Hindlimb muscle (tissue), 1 donor: Measurements from ENCODE around the gene ARL4D. TPM values are rescaled to one million over a fixed set of nuclear protein-coding genes. Genes with fewer than 3 reads are reported as not detected.
"Not testable (repeated sequence)": the region's sequence is repeated elsewhere in the genome, so short reads cannot be mapped to it uniquely, and the experiment has no call there.

Experiments
- DNase-seq: peaks from one replicate; pipeline ENCODE4 v3.0.0-alpha.2; 2013
- polyA plus RNA-seq: library from polyadenylated mRNA; unstranded; fragments of 120-200 nt; gene quantifications from one replicate; pipeline ENCODE4 v1.2.1, GENCODE V29; 2013; ENCODE audit not compliant: insufficient read length

The ARL4D gene
- polyA plus RNA-seq, 1 donor: 10.7 TPM

GRCh38 chr17:43371227-43371821 is 27.5 kb upstream of the ARL4D start:
- no peak for DNase-seq

DNA sequence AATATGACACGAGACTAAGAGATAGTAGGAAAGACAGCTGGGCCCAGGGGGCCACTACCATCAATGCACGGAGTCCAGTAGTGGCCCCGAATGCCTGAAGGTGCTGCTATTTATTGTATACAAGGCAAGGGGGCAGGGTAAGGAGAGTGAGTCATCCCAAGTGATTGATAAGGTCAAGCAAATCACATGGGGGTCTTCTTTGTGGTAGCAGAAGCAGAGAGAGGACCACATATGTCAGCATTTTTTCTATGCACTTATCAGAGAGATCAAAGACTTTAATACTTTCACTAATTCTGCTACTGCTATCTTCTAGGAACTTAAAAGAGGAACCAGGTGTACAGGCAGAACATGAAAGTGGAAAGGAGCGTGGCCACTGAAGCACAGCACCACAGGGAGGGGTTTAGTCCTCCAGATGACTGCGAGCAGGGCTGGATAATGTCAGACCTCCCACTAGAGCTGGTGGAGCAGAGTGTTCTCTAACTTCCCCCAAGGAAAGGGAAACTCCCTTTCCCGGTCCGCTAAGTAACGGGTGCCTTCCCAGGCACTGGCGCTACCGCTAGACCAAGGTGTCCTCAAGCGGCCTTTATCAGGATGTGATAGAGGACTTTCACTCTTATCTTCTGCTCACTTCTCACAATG is 26.4 kb upstream of the ARL4D start:
- DNase-seq: no peak

DNA sequence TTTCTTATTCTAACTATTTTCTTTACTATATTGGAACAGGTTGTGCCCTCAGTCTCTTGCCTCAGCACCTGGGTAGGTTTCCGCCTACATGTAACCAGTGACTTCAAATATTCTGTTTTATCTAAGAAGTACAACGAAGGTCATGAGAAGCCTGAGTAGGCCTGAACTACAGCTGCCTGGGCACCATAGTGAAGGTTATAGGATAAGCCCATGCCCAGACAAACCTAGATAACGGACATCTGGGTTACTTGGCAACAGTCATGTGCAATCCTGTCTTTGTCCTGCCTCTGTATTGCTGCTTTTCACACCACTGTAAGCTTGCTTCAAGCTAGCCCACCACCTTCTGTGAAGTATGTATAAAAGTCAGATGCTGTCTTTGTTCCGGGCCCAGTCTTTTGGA is 25.4 kb upstream of the ARL4D start:
- DNase-seq: no peak

DNA sequence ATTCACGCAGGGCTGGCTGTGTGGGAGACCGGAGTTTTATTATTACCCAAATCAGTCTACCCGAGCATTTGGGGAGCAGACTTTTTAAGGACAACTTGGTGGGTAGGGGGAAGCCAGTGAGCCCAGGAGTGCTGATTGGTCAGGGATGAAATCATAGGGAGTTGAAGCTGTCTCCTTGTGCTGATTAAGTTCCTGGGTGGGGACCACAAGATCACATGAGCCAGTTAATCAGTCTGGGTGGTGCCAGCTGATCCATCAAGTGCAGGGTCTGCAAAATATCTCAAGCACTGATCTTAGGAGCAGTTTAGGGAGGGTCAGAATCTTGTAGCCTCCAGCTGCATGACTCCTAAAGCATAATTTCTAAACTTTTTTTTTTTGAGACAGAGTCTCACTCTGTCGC is 22.9 kb upstream of the ARL4D start:
- not testable (repeated sequence) for DNase-seq

GRCh38 chr17:43377056-43377810 is 21.6 kb upstream of the ARL4D start:
- no peak for DNase-seq

GRCh38 chr17:43378766-43379165 is 20.0 kb upstream of the ARL4D start:
- DNase-seq: no peak

- DNase-seq: no peak
Observed at GRCh38 chr17:43380307-43380706, 18.5 kb upstream of the ARL4D start.

DNA sequence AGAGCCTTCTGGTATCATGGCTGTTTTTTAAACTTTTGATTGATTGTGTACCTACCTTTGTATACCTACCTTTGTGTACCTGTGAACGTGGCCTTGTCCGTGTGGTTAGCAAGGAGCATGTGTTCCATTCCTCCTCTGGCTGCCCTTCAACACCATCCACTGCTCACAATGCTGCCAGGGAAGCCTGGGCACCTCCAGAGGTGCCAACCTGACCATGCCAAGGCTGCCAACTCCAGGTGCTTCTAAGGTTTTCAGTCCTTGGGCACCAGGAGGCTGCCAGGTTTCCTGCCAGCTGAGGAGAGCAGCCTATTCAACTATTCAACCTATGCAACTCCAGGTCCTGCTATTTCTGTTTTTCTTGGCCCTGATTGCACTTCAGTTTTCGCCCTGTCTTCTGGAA is 17.6 kb upstream of the ARL4D start:
- DNase-seq: no peak

DNA sequence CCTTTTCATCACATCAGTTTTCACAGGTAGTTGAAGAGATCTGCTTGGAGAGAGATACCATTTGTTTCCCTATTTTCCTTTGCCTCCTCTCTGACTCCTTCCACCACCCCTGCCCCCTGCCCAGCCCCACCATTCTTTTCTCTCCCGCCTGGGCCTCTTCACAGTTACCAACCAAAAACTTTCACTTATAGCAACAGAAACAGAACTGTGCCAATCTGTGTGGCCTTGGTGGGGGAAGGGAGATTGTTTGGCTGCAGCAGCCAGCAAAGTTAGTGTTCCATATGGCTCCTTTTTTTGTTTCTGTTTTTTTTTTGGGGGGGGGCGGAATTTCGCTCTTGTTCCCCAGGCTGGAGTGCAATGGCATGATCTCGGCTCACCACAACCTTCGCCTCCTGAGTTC is 17.2 kb upstream of the ARL4D start:
- DNase-seq: no peak

DNA sequence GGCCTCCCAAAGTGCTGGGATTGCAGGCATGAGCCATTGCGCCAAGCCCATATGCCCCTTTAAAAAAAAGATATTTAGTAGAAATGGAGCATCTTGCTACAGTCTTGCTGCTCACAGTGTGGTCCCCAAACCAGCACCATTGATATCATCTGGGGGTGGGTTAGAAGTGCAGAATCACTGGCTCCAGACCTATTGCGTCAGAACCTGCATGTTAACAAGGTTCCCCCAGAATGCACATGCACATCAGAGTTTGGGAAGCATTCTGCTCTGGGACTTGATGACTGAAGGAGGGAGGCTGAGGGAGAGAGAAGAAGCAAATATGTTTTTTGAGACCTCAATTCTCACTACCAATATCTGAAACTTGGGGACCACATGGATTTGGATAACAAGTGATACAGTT is 16.0 kb upstream of the ARL4D start:
- no peak for DNase-seq

- DNase-seq: no peak
Observed at GRCh38 chr17:43383372-43383771, 15.4 kb upstream of the ARL4D start.

- no peak for DNase-seq
Observed at GRCh38 chr17:43383826-43384475, 14.8 kb upstream of the ARL4D start.

- DNase-seq: no peak
Observed at GRCh38 chr17:43384476-43384862, 14.3 kb upstream of the ARL4D start.

DNA sequence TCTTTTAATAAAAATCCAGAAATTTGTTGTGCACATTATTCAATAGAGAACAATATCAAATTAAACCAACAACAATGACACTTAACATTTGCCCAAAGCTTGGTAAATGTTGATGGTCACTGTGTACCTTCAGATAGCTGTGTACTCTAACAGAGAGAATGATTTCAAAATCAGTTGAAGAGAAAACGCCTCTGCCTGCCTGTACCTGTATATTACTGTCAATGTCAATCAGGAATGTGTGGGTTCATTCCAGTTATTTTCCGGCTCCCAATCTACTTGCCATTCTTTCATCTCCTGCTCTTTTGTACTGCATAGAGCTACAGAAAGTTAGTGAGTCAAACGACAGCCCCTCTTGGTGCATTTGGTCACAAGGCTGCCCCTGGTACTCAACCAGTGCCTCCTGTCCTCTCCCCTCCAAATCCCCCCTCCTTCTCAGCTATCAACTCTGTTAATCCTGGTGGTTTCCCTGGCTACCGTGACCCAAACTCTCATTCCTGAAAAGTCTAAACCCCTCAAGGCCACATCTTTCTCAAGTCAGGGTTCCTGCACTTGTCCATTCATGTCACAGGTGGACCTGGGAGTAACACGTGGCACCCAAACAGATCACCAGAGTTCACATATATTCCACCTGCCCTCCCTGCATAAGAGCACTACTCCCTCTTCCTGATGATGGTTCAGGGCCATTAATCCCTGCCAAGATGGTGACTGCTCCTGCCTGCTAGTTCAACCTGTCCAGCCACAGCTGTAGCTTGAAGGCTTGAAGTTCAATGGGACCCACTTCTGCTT is 13.6 kb upstream of the ARL4D start:
- no peak for DNase-seq

- DNase-seq: peak; percentile 96
Observed at GRCh38 chr17:43388359-43389045, 10.3 kb upstream of the ARL4D start.

DNA sequence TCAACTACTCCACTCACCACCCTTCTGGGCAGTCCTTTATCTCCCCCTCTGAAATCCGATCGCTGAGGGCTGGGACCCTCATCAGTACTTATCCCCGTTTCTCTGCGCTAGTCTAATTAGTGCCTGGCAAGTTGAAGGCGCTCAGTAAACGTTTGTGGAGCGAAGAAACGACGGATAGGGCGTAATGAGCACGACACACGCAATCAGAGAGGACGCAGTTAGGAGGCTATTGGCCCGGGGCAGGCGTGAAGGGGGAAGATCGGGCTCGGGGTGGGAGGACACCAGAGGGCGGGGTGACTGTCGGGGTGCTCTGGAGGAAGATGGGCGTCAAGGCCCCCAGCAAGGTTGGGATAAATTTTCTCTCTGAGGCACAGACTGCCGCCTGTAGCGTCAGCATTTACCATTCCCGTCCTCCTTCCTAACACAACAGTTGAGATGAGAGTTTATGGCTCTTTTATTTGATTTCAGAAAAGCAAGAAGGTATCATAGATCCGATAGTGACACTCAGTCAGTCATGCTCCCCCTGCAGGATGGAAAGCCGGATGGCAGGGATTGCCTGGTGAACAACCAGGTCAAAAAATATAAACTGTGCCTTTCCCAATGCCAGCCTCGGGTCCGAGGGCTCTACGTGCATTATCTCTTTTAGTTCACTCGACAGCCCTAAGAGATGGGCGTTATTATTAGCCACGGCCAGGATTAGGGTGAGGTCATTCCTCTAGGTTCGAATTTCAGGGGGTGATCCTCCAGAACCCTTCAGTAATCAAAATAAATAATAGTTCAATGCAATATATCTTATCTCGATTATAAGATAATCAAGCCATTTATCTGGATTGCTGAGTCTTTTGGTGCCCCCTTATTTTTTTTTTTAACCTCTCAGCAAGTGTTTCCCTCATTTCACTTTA is 9.5 kb upstream of the ARL4D start:
- peak; percentile 90 for DNase-seq

GRCh38 chr17:43392397-43392796 is 6.4 kb upstream of the ARL4D start:
- no peak for DNase-seq

- DNase-seq: peak; percentile 90
Observed at GRCh38 chr17:43393944-43394482, 4.8 kb upstream of the ARL4D start.

GRCh38 chr17:43394696-43395095 is 4.1 kb upstream of the ARL4D start:
- not testable (repeated sequence) for DNase-seq

DNA sequence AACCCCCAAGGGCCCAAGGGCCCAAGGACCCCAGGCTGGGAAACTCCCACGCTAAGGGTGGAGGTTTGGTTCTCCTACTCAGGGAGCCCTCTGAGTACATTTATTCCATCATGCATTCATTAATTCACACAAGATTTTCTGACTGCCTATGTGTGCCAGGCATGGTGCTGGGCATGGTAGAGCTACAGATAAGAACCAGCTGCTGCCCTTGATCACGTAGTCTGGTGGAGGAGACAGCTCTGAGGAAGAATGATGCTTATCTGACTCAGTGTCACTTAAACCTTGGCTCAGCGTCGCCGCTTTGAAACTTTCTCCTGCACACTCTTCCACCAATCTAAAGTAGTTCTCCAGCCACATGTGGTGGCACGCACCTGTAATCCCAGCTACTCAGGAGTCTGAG is 3.6 kb upstream of the ARL4D start:
- no peak for DNase-seq
